ENCODE data around the gene TRIM32.

TRIM32 gene

DNA sequence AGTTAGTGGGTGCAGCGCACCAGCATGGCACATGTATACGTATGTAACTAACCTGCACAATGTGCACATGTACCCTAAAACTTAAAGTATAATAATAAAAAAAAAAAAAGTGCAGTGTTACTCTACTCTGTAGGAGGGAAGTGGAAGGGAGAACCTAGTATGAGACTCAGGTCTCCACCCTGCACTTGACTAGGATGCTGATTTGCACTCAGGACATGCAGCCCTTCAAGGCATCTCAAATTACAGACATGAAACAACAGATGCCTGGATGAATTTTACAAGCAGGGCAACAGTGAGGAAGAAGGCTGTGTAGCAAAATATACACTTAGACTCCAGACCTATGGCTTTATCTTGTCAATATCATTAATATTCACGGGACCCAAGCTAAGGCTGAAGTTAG is 16.5 kb downstream of the TRIM32 start:
- intact Hi-C loops (cut with DNase I), result no loop called here

DNA sequence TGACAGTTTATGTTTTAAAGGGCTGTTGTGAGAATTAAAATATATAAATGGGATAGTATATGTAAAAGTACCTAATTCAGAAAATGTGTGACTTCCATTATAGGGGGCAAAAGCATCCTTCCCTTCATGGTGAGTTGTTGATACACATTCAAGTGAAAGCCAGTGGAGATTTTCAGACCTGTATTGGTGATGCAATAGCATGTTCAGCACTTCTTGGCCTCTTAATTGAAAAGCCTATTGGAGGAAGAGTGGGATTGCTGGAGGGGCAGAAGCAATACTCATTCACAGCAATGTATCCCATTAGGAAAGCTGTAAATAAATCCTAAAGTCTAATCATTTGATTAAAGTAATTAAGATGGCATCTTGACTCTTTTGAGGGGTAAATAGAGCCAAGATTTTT is 17.4 kb downstream of the TRIM32 start:
- no peak for DNase-seq
- intact Hi-C loops (cut with DNase I), result no loop called here

More for the DNA sequence above, 16.5 kb downstream of the TRIM32 start:
- no peak for DNase-seq

DNA sequence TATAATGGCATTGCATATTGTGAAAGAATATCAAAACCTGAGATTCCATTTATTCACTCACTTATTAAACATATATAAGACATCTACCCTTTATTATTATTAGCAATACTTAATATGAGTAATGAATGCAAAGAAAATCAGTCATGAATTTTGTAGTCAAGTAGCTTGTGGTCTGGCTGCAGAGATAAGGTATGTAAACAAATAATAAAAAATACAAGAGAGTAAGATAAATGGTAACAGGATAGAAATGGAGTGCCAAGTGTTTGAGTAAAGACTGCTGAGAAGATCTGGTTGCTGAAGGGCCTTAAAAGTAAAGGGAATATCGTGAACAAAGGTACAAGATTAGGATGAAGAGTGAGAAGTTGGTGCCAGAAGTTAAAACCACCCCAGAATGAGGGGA is 18.4 kb downstream of the TRIM32 start:
- no peak for DNase-seq
- intact Hi-C loops (cut with DNase I), result no loop called here

DNA sequence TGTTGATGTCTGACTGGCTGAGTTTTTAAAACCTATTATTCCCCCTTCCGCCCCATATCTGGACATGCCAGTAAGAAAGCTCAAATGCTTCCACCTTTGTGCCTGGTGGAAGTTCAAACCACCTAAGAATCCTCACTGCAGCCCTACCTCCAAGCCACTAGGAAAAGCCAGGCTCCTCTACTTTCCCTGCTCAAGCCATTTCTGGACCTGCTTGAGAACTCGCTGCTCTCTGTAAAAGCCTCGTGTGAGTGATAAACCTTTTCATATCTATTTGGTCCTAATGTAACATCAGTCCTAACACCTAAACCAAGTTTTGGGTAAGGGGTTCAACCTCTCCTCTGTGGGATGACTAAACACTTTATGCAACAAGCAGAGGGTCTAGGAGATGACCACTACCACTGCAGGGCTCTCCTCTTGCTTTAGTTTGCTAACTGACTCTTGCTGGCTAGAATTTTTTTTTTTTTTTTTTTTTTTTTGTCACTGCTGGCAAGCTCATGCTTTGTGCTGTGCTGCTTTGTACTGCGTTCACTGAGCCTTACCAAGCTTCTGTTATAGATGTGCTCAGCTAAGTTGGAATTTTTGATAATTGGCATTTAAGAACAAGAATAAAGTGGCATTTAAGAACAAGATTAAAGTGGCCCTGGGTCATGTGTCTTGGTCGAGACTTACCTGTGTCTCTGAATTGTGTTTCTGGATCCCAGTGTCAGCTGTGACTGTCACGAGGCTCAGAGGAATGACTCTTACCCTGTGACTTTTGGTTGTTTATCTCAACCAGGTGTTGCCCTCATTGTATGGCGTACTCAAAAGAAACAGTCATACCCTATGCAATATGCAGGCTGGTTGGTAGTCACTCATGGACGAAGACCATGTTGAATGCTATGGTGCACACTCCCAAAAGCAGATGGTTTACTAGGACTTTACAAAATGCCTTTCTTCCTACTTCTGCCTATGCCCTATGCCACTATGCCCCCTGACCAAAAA is 19.5 kb downstream of the TRIM32 start:
- no peak for DNase-seq
- intact Hi-C loops (cut with DNase I), result no loop called here

DNA sequence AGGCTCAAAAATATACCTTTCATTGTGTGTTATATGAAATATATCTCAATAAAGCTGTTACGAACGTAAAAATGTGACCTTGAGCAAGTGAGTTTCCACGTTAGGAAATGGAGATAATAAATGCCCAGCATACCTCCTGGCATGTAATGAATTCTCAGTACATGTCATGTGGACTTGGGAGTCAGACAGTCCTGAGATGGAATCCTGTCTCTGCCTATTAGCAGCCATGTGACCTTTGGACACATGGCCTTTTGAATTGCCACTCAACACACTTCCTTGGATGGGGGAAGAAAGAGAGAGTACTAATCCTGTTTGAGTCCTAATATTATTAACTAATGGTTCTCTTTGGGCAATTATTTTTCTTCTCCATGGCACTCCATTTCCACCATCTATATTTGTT is 25.7 kb downstream of the TRIM32 start:
- intact Hi-C loops (cut with DNase I), result no loop called here
- no peak for DNase-seq

DNA sequence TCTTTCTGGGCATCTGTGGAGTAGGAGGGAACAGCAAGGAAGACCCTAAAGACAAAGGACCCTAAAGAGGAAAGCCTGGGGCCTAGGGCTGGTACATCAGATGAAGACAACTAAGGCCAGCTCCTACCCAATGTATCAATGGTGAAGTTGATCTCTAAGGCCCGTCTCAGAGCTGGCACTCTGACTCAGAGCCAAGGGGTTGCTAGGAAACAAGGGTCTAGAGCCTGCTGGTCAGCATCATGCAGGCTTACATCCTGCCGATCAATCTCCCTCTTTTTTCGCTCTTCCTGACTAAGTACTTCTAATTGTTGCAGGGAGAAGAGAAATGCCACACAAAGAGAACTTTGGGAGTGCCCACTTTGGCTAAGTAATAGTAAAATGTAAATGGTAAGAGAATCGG is 26.2 kb downstream of the TRIM32 start:
- intact Hi-C loops (cut with DNase I), result no loop called here
- DNase-seq, result no peak

DNA sequence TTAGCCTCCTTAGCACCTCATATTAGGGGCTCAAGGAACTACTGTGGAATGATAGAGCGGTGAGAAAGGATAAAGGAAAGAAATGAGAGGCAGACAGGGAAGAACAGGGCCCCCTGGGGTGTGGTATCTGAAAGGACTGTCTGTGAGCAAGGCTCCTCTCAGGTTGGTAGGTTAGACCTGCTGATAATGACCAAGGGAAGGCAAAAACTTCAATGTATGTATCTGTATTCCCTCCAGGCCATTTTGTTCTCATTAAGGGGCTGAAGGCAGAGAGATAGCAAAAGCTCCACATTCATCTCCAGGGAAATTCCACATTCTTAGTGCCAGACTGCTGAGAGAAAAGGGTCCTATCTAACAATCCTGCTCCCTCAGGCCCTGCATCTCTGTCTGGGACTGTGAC is 28.6 kb downstream of the TRIM32 start:
- intact Hi-C loops (cut with DNase I), result no loop called here
- no peak for DNase-seq

DNA sequence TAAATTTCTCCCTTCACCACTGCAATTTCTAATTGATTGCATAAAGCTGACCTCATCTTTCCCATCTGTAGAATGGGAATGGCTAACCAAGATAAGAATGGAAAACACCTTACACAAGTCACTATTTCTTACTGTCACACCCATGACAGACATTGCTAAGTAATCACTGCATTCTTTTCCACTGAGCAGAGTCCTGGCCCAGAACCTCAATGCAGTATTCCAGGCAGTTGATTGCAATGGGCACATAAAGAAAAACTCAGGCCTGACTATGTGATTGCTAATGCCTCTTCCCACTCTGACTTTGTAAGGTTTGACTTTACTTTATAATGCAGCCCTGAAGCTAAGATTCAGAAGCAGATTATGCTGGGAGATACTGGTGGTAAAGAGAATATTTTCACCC is 29.3 kb downstream of the TRIM32 start:
- intact Hi-C loops (cut with DNase I), result no loop called here
- DNase-seq, result no peak

DNA sequence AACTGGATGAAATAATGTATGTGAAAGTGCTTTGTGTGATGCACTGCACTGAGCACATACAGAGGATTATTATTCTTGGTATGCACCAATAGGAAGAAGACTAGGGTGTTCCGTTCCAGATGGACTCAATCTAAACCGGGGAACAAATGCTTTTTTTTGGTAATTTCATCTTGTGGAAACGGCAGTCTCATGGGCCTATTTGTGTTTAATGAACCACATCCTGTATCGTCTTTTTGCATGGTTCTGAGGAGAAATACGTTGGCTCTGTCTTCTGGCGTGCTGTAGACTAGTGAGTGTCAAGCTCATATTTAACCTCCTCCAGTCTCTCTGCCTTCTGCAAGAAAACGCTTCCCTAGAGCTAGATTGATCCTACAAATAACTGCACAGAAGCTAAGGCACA is 30.0 kb downstream of the TRIM32 start:
- DNase-seq, result no peak
- intact Hi-C loops (cut with DNase I), result no loop called here

DNA sequence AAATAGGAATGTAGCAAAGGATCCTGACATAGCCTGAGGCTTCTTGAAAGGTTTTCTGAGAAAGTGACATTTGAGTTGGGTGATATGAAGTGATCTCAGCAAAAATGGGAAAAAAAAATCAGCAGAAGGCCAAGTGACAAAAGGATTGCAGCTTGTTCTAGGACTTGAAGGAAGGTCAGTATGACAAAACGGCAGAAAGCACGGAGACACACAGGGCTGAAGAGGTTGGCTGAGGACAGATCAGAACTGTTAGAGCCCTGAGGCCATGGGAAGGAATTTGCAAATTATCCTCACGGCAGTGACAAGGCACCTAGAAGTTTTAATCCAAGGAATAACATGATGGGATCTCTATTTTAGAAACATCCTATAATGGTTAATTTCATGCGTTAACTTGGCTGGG is 31.0 kb downstream of the TRIM32 start:
- intact Hi-C loops (cut with DNase I), result no loop called here
- DNase-seq, result no peak

DNA sequence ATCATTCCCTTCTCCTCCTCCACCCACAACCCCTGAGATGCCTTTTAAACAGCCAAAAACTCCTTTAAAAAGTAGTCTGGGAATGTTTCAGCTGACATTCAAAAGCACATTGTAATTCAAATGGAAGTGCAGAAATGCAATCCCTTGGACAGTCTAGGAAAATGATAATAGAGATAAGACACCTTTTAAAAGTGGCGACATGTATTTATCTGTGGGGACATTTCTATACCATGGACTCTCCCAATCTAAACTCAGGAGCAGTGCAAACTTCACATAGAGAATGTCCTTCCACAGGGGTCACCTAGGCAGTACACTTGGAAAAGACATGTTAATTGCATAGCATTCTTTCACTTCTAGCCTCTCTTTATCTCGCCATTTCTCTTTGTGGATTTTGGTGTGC is 33.0 kb downstream of the TRIM32 start:
- no peak for DNase-seq
- intact Hi-C loops (cut with DNase I), result no loop called here

DNA sequence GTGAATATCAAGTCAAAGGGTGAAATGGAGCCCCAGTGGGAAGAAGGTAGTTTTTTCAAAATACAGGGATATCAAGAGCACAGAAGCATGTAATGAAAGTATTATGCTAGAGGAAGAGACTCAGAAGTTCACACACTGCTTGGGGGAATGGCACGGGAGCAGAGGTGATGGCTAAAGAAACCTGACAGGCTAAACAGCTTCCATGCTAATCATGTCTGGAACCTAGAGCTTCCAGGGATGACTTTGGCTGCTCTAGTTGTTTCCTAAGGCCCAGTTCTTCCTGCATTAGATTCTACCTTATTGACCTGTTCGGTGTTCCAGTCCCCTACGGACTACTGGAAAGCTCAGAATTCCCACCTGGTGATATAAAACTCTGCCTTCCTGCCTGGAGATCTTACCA is 34.3 kb downstream of the TRIM32 start:
- DNase-seq, result no peak
- intact Hi-C loops (cut with DNase I), result no loop called here

DNA sequence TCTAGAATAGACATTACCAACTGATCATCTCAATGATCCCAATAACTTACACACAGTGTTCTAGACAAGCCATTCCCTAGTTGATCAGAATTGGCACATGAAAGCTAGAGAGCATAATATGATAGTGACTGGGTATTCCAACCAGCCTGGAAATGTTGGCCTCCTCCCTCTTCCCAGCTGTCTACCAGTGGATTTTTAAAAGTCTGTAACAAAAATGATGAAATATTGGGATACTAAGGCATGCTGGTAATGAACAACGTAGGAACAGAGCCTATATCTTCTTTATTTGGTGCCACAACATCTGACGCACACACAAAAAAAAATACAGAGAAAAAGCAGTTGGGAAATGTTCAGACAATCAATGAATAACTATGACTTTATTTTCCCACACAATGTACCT is 34.8 kb downstream of the TRIM32 start:
- no peak for DNase-seq
- intact Hi-C loops (cut with DNase I), result no loop called here

DNA sequence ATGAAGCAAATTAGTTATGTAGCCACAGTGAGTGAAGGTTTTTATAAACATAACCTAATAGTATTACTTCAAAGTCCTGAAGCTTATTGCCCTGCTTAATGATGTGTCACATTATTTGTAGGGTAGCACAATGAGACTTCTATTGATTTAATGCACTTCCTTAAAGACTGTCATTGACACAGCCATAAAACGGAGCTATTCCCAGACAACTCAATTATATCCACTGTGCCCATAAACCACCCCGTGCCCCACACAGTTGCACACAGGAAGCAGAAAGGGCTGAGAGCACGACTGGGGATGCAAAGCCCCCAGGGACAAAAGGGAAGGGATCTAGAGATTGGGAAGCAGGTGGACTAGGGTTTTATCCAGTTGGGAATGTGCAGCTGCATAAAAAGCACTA is 37.0 kb downstream of the TRIM32 start:
- intact Hi-C loops (cut with DNase I), result no loop called here
- no peak for DNase-seq

DNA sequence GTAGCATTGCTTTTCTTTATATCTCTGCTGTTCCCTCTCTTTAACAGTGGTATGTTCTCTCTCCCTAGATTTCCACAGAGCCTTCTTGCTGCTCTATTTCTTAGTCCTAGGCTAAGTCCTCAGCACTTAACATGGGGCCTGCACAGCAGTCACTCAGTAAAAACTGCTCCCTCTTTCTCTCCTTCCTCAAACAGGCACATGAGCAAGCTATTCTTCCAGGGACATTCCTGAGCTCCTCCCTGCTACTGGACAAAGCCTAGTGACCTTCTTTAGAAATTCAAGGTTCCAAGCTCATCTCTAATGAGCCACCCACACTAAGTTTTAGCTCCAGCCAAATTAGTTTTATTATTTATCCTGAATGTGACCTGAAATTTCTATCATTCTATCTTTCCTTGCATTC is 39.5 kb downstream of the TRIM32 start:
- no peak for DNase-seq
- intact Hi-C loops (cut with DNase I), result no loop called here

DNA sequence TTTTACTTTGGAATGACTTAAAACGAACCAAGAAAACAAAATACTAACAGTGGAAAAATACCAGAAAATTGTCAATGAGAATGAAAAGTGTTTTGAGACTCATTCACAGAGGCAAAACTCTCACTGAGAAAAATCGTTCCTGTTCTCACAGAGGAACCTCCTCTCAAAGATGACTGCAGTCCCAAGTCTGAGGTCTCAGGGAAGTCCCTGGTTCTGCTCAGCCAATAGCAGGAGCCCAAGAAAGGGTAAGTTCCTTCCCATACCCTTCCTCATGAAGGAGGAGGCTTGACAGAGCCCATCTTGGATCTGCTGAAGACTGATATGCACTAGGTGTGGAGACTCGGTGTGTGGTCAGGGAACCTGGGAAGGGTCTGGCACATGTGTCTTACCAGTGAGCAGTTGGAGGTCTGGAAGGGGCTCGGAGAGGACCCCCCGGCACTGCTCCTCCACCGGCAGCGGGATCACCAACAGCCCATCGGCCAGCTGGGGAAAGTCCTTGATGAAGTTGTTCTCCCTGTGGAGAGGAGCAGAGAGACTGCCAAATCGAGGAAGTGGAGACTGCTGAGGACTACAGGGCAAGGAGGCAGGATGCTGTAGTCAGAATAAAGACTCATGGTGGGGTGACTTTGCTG is 46.0 kb downstream of the TRIM32 start:
- DNase-seq, result peak in 2 of 10 donors; percentile 60 to 66
- intact Hi-C loops (cut with DNase I), result no loop called here

DNA sequence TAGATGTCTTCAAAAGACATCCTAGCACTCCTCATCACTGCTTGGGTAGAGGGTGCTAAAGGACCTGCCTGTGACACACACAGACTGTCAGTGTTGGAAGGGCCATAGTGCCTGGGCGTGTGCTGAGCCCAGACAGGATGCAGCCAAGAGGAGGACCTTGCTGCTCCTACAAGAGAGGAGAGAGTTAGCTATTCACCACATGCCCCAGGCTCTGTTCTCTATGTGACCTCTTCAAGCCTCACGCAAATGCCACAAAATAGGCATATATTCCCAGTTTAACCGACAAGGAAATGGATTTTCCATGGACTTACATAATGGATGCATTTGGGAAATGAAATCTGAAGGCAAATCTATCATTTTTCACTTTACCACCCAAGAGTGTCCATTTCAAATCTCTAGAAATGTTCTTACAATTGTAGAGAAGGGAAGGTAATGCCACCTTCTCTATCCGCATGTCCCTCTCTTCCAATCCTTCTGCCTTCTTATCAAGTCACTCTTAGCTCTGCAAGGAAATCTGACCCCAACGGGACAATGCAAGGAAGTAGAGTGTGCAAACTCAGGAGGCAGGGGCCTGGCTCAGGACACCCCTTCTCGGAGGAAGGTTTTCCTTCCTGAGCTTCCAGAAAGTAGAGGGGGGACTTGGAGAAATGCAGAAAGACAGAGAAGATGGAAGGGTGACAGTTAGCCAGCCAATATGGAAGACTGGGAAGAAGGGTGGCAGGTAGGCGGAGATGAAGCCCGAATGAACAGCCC is 49.5 kb downstream of the TRIM32 start:
- intact Hi-C loops (cut with DNase I), result loop anchor here (1.0 to 5.0 kb wide), 2 partner anchors 124 to 671 kb away; no protein-coding TSS in a partner anchor
- DNase-seq, result no peak

DNA sequence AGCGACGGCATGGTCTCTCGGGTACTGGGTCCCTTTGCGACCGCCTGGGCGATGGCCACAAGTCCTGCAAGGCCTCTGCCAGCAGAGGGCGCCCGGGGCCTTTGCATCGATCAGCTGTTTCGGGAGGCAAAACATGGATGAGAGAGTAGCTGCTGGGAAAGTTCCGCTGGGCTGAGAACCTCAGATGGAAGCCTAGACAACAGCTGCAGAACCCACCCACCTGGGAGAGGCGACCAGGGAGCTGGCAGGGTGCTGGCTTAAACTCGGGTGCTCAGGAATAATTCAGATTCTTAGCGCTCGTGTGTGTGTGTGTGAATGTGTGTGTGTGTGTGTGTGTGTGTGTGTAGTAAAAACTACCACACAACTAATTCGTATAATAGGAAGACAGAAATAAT is 50.0 kb downstream of the TRIM32 start:
- DNase-seq, result peak; percentile 74 to 98 (median 89)
- intact Hi-C loops (cut with DNase I), result loop anchor here (1.0 to 5.0 kb wide), 2 partner anchors 123 to 670 kb away; no protein-coding TSS in a partner anchor

DNA sequence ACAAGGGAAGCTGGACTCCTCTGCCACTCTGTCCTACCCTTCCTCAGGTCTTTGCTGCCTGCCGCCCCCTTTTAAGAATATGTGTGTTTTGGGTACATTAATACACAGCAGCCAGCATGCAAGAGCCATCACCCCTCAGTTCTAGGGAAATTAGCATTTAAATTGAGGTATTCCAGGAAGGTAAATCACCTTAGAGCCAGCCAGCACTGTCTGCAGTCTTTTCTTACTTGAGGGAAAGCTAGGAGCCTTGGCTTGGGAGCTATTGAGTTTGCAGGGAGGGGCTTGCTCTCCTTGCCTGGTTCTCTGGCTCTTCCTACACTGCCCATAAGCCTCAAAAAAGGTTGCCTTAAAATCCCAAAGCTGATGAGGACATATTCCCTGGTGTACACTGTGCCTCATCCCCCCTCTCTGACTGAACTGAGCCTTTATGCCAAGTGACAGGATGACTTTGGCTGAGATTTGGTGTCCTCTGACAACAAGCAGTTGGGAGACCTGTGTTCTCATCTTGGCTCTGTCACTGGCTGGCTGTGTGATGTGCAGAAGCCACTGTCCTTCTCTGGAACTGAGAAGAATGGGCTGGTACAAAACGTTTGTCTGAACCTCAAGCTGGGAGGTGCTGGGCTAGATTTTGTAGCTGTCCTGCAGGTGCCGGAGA is 54.1 kb downstream of the TRIM32 start:
- intact Hi-C loops (cut with DNase I), result no loop called here
- DNase-seq, result no peak

DNA sequence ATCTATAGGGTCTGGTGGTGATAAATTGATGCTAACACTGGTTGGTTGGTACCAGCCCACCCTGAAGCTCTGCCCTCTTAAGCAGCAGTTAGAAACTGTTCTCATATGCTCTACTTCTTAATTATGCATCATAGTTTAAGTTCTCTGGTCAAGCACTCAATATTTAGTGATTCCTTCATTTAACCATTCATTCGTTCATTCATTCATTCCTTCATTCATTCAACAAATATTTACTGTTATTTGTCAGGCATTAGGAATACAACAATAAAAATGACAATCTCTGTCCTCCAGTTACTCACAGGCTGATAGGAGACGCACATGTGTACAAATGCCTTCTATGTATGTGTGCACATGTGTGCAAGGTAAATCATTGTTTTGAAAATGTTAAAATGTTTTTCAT is 54.6 kb downstream of the TRIM32 start:
- intact Hi-C loops (cut with DNase I), result no loop called here
- DNase-seq, result no peak

DNA sequence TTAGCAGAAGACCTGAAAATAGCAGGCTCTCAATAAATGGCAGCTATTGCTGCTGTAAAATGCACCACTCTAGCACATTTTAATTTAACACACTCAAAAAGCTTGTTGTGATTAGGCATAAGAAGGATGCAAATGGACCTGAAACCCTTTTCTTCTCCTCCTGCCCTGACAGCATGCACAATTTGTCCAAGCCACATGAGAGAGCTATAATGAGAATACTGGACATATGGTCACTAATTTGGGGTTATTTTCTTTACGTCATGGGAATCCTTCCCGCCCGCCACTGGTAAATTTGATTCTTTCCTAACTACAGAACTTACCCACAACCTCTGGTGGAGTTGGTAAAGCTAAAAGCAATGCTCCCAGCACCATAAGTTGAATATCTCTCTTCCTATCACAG is 62.1 kb downstream of the TRIM32 start:
- intact Hi-C loops (cut with DNase I), result no loop called here
- no peak for DNase-seq
